GM21390 (cell line): ENCODE results near the gene OR4D11.
"Not testable (repeated sequence)": the region's sequence is repeated elsewhere in the genome, so short reads cannot be mapped to it uniquely, and the experiment has no call there.

Experiments
- ATAC-seq: cut with Tn5 transposase; IDR thresholded peaks from one replicate; pipeline ENCODE4 v1.9.1; 2021; ENCODE audit not compliant: unreplicated experiment

The OR4D11 gene

DNA sequence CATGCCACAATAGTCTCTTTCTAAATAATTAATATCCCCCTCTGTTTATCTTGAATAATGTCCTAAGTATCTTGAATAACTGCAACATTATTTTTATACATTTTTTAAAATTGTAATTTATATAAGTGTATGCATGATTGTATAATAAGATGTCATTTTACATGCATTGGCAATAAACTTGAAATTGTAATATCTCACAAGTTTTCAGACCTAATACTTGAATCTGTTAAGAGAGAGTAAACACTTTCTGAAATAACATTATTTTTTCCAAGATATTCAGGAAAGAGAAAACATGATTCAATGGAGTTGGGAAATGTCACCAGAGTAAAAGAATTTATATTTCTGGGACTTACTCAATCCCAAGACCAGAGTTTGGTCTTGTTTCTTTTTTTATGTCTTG, at the start of gene OR4D11:
TSS of gene OR4D11 (plus strand) at position 301 of the 400 bp plus-strand sequence. CDS start at position 301, 0 bp downstream.
- no peak for ATAC-seq

DNA sequence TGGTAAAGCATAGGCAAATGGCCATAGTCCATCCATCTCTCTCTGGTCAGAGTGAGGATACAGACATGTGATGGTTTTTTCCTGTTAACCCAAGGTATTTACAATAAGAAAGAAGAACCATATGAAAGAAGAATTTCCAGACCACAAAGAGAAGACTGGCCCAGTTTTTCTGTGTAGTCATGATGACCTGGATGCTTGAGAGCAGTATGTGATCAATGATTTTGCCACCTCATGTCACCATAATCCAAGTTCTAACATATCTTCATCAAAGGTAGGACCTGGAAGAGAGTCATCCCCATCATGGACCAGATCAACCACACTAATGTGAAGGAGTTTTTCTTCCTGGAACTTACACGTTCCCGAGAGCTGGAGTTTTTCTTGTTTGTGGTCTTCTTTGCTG, 46.7 kb upstream of the OR4D11 start, which contains the start of gene OR4D6:
TSS of gene OR4D6 (plus strand) at position 301 of the 400 bp plus-strand sequence. CDS start at position 301, 0 bp downstream.
- no peak for ATAC-seq

DNA sequence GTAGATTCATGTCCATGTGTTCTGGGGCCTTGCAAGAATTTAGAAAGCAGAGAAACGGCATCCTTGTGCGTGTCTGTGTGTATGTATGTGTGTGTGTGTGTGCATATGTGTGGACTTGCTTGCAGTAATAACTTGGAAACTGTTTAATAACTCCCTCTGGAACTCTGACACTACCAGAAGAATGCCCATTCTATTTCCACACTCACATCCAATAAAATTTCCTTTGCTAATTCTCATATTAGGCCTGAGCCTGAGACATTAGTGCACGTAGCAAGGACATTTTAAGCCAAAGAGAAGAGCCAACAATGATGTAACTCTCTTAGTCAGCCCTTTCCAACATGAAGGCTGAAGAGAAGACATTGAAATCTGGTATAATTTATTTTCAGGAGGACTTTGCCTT, 43.5 kb upstream of the OR4D11 start:
- no peak for ATAC-seq

DNA sequence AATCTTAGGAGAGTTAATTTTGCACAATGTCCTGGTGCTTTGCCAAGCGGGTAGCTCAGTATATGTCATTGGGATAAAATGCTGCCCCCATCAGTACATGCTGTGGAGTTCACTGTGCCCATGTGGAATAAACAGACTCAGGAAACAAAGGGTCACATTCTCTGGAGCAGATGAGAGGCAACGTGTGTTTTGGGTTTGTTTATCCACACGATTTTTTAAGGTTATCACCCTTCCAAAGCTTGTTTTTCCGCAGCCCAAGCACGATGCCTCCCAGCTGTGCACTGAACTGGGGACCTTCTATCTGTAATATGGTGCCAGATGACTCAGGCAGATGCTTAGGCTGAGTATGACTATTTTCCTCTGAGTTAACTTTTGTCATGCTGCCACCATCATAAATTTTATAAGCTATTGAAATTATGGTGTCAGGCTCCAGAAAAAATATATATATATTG, 40.2 kb upstream of the OR4D11 start:
- no peak for ATAC-seq

DNA sequence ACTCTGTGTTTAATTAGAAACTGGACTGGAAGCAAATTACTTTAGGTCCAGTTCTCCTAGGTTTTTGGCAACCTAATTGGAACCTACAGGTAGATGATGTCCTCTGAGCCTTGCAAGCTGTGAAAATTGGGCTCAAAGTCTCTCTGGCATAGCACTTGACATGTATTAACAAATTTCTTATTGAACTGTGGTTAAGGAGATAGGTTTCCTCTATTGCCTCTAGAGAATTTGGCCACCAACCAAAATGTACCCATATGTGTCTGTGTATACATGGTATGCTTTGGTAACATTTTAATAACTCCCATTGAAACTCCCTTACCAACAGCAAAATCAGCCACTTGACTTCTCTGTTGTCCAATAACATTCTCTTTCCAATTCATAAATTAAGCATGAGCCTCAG, 30.4 kb upstream of the OR4D11 start, which contains the start of gene OR4D10:
TSS of gene OR4D10 (plus strand) at position 301 of the 400 bp plus-strand sequence. CDS start 4,115 bp downstream, outside the sequence.
- no peak for ATAC-seq

DNA sequence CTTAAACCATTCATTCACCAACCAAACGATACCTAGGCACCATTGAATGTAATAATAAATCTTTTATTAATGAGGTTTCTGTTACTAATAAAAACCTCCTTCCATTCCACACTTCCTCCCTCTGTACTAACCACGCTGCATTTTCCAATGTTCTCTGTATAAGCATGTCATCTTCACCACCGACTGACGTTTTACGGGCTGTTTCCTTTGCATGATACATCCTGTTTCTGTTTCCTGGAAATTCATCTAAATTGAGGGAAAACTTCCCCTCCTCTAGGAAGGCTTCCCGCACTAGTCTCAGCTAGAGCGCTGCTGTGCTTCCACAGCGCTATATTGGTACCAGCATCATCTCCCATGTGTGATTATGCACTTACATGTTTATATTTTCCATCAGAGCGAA, 28.2 kb upstream of the OR4D11 start:
- ATAC-seq: no peak

DNA sequence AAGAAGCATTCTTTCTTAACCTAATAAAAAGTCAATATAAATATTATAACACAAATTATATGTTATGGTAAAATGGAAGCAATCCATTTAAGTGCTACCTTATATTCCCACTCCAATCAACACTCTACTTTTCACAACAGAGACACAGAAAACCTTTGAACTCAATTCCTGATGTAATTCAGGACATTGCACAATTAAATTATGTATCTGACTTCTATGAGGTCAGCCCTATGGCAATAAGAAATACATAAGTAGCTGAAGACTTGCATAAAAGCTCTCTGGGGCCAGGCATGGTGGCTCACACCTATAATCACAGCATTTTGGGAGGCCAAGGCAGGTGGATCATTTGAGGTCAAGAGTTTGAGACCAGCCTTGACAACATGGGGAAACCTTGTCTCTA, 23.5 kb upstream of the OR4D11 start:
- no peak for ATAC-seq

DNA sequence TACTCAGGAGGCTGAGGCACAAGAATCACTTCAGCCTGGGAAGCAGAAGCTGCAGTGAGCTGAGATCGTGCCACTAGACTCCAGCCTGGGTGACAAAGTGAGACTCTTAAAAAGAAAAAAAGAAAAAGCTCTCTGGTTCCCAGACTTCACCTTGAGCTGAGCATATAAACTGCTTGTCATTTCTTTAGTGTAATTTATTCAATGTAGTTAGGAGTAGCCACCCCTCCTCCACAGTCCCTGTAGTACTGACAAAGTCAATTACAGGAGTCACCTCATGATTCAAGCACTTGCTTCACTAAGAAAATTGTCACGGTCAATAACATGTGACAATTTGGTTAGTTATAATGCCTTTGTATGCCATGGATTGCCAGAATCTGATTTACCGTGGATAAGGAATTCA, 23.0 kb upstream of the OR4D11 start:
- ATAC-seq: no peak

DNA sequence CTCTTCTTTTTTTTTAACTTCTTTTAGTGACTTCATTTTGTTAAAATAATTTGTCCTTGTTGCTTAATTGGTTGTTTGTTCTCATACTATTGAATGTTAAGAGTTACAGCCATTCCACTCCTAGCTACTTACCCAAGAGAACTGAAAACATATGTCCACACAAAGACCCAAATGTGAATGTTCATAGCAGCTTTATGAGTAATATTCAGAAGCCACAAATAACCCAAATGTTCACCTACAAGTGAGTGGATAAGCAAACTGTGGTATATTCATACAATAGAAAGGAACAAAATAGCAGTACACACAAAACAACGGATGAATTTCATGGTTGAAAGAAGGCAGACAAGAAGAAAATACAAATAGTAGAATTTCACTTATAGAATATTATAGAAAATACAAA, 1.4 kb upstream of the OR4D11 start:
- ATAC-seq: no peak

DNA sequence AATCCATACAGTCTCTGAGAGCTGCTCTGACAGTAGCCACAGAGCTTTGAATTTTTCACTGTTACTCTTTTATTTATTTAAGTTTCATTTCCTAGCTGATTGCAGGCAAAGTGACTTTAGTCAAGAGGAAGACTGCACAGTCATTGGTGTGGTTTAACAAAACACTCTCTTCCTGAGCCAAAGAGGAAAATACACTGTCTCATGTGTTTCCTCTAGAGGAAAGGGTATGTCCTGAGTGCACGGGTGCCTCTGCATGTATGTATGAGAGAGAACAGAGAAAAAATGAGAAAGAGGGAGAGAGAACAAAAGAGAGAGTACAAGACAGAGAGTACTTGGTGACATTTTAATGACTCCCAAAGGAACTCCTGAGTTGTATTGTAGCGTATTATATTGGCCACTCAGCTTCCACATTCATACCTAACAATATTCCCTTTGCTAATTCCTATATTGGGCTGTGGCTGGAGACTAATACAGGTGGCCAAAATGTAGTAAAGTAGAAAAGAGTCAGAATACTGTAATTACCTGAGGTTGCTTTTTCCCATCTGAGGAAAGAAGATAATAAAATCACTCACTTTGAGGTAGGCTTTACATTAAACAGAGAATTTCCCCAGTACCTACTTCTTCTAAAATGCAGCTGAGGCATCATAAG, 7.7 kb downstream of the OR4D11 start, which contains the start of gene OR4D9:
TSS of gene OR4D9 (plus strand) at position 599 of the 649 bp plus-strand sequence. CDS start 3,374 bp downstream, outside the sequence.
- no peak for ATAC-seq

DNA sequence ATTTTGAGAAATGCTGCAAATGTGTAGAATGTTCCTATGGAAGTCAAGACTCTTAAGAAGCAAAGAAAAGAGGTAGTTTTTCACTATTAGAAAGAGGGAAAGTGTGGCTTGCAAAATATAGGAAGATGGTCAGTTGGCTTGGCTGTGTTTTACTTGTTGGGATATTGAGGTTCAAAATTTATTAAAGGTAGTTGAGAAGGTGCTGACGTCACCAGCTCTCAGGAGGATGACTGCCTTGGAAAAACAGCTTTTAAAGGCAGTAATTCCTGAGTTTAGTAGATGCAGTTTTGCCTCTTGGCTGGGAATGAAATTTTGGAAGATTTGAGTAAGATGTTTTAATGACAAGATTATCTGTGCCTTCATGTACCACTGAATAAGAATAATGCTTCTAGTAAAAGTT, 8.3 kb downstream of the OR4D11 start:
- no peak for ATAC-seq

DNA sequence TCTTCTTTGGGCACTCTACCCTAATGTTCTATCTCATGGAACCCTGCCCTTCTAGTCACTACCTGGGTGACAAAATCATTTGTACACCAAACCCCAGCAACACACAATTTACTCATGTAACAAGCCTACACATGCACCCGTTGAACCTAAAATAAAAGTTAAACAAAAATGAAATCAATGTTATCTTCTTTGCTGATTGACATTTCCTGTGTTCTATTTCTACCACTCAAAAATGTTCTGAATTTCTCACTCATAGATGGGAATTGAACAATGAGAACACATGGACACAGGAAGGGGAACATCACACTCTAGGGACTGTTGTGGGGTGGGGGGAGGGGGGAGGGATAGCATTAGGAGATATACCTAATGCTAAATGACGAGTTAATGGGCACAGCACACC, 16.8 kb downstream of the OR4D11 start:
- not testable (repeated sequence) for ATAC-seq

DNA sequence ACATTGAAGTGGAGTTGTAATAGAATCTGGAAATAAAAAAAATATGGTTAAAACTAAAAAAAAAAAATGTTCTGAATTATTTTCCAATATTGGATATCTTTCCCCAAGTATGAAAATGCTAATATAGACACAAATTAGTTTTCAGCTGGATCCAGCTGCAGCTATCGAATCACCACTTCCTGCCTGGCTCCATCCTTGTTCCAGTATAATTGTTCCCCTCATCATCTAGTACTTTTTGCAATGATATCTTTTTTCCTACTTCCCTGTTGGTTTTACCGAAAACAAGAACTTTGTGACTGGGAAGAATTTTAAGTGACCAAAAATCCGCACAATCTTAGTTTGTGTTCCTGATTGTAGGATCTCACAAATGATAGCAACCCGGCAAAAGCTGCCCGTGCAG, 17.4 kb downstream of the OR4D11 start:
- ATAC-seq: no peak

DNA sequence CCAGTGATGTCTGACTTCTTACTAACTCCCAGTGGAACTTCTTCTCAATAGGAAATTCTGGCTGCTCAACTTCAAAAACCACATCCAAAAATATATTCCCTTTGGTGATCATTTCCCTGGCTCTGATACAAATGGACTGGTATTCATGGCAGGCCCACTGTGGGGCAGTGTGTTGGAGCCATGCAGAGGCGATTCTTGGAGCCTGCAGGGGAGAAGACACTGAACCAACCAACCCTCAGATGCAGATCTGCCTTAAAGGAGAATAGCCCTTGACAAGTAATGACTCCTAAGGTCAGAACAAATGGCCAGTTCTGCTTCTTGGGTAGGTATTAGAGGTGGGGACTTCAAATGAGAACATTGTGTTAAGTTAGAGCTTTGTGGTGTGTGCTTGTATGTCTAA, 20.2 kb downstream of the OR4D11 start:
- ATAC-seq: no peak

DNA sequence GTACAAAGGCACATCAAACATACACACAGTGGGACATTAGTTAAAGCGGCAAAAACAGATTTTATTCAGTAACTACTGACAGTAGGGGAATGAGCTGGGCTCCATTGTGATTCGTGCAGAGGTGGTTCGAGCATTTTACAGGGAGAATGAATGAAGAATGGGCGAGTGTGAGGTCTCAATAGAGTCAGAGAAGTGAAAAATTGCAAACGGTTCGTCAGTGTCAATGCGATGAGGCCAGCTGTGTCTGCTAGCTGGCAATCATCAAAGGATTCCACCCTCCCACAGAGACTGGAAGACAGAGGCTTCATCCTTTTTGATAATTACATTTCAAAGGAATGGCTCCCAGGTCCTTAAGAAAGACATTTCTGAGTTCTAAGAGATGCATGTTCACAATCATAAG, 25.3 kb downstream of the OR4D11 start:
- ATAC-seq: no peak

DNA sequence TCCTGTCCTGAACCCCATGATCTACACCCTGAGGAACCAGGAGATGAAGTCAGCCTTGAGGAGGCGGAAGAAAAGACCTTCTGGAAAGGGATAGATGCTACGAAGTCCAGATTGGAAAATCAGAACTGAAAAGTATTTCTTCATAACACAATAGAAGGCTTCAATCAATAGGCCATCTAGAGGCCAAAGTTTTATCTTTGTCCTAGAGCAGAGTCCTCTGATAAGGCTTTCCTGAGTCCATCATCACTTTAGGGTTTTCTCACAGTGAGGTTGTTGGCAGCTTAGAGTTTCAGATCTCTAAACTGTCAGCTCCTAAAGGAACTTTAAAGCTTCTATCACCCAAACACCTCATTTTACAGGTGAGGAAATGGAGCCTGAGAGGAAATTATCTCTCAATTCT, 29.2 kb downstream of the OR4D11 start:
- no peak for ATAC-seq

DNA sequence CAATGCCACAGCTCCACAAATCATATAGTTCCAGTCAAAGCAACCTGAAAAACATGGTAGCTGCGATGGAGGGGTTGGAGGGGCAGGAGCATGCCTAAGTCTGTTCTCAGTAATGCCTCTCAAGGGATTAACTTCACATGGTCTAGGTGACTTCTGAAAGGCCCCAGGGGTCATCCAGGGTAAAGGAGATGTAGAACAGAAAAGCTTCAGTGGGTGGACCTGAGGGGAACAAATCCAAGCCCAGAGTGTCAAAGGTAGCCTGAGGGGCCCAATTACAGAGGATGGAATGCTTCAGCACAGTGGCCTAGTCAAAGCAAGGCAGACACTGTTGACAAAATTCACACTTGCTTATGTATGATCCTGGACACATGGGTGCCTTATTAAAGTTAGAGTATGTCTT, 31.3 kb downstream of the OR4D11 start:
- no peak for ATAC-seq

DNA sequence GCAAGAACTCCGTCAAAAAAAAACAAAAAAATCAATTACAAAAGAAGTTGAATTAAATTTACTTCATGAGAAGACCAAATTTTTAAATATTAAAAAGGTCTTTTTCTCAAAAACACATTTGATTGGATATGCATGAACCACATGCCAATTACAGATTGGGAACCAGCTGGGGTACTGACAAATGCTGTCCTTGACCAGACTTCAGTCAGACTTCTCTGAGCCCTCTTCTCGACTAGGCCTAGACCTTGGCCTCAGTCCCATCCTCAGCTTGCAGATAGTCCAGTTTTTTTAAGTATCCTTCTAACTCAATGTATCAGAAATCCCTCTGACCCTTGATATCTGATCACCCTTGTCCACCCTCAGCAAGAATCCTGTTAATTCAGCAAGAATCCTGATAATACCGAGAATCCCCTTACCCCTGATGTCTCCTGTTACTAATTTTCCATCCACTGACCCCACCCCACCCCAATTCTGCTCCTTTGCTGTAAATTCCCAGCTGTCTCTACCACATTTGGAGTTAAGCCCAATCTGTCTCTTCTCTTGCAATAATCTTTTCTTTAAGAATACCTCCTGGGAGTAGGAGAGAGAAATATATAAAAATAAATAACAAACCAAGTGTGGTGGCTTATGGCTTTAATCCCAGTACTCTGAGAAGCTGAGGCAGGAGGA, 38.9 kb downstream of the OR4D11 start:
- ATAC-seq: no peak

DNA sequence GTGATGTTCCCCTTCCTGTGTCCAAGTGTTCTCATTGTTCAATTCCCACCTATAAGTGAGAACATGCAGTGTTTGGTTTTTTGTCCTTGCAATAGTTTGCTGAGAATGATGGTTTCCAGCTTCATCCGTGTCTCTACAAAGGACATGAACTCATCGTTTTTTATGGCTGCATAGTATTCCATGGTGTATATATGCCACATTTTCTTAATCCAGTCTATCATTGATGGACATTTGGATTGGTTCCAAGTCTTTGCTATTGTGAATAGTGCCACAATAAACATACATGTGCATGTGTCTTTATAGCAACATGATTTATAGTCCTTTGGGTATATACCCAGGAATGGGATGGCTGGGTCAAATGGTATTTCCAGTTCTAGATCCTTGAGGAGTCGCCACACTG, 40.3 kb downstream of the OR4D11 start:
- ATAC-seq: not testable (repeated sequence)

DNA sequence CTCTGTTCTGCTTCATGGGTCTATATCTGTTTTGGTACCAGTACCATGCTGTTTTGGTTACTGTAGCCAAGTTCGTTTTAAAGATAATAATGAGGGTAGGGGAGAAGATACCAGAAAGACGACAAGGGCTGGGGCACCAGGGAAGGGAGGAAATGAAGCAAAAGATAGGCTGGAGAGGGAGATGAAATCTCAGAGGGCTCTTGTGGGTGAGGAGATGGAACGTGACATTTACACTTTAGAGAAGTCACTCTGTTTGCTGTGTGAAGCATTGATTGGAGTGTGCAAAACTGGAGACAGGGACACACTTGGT, 41.4 kb downstream of the OR4D11 start:
- ATAC-seq: no peak

DNA sequence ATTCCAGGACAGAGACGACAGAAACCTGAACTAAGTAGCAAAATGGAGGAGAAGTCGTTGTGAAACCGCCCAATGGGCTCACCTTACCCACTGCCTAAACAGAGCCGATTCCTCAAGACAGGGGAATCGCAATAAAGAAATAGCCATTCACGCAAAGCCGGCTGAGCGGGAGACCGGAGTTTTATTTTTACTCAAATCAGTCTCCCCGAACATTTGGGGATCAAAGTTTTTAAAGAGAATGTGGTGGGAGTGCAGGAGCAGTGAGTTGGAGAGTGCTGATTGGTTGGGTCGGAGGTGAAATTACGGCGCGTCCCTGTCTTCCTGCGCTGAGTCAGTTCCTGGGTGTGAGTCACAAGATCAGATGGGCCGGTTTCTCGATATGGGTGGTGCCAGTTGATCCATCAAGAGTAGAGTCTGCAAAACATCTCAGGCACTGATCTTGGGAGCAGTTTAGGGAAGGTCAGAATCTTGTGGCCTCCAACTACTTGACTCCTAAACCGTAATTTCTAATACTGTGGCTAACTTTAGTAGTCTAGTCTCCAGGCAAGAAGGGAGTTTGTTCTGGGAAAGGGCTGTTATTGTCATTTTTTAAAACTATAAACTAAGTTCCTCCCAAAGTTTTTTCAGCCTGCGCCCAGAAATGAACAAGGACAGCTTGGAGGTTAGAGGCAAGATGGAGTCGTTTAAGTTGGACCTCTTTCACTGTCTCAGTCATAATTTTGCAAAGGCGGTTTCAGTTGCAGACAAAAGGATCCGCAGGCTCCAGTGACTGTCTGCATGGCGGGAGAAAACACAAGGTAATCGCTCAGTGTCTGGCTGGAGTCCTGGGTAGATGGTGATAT, 42.0 kb downstream of the OR4D11 start:
- ATAC-seq: no peak
